GDM1 (cell line): ENCODE data around the gene VPS45.

Experiments used
- DNase-seq: peaks from one replicate; lab custom pipeline; 2025; lab: John Stamatoyannopoulos, UW

VPS45 gene

DNA sequence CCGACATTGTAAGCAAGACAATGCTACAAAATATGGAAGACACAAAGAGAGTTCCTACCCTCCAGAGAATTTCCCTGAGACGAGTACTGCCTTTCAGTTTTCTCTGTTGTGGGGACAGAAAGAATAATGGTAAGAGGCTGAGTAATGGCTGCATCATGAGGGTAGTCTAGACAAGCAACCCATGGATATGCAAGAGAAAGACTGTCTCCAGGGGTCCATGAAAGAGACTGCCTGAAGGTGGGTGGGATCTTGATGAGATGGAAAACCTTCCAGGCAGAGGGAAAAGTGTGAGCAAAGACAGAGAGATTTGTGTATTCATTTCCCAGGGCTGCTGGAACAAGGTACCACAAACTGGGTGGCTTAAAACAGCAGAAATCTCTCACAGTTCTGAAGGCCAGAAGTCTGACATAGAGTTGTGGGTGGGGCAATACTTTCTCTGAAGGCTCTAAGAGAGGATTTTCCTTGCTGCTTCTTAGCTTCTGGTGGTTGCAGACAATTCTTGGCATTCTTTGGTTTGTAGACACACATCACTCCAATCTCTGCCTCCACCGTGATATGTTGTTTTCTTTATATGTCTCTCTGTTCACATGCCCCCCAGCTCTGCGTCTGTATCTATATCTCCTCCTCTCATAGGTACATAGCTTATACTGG is 126.9 kb downstream of the VPS45 start:
- no peak for DNase-seq
